Testis (tissue), 3 donors: ENCODE results near the gene MYBPHL. TPM values are rescaled to one million over a fixed set of nuclear protein-coding genes. Genes with fewer than 3 reads are reported as not detected.

Experiments used
- DNase-seq: peaks from one replicate; pipeline ENCODE4 v3.0.0-alpha.2; 2019
- H3K27ac ChIP-seq, 2 donors: fragments of 200-600 bp; sonication (generic); one replicate each; pipeline ENCODE4 v1.5.1; 2019
- H3K27me3 ChIP-seq: fragments of 200-600 bp; sonication (generic); one replicate; pipeline ENCODE4 v1.5.1; 2019
- H3K36me3 ChIP-seq: fragments of 200-600 bp; sonication (generic); one replicate; pipeline ENCODE4 v1.5.1; 2017; ENCODE audit warnings: low read depth; ENCODE audit errors: missing control alignments
- H3K4me1 ChIP-seq: fragments of 200-600 bp; sonication (generic); one replicate; pipeline ENCODE4 v1.5.1; 2019
- H3K4me3 ChIP-seq, 2 donors: fragments of 200-600 bp; sonication (generic); one replicate each; pipeline ENCODE4 v1.5.1; 2017 to 2019
- H3K9me3 ChIP-seq: fragments of 200-600 bp; sonication (generic); one replicate; pipeline ENCODE4 v1.5.1; 2017
- CTCF ChIP-seq, 3 experiments: fragments of 450-650 bp in 2 of 3; fragments of 200-600 bp in 1 of 3; sonication (generic) in 1 of 3; IDR thresholded peaks; one replicate each; pipeline ENCODE4 v1.5.1; 2016 to 2019; ENCODE audit warnings: antibody characterized with exemption in 3 of 3, mild to moderate bottlenecking in 2 of 3, moderate library complexity in 1 of 3
- POLR2A ChIP-seq: fragments of 450-650 bp; IDR thresholded peaks from one replicate; pipeline ENCODE4 v1.6.1; 2017; ENCODE audit warnings: antibody characterized with exemption, mild to moderate bottlenecking, moderate library complexity
- WGBS, 2 donors: methylation state at CpG; one replicate each; pipeline ENCODE4 v1.1.5; 2018; 5-methylcytosine and 5-hydroxymethylcytosine counted together
- intact Hi-C: fragments of 100-400 bp; cut with DNase I; formaldehyde crosslinking; loops from one replicate; pipeline ENCODE4 v1.15.1; 2023; ENCODE audit warnings: low total_unique reads
- polyA plus RNA-seq: library from polyadenylated mRNA; stranded (reverse); fragments of 350-450 nt; fragmentation: Illumina TruSeq; extraction: RNeasy Lipid Tissue Mini Kit (QIAGEN cat#74804); gene quantifications from one replicate; pipeline ENCODE4 v1.2.3, GENCODE V29; 2014; ENCODE audit warnings: low read depth, low replicate concordance; ENCODE audit not compliant: insufficient read depth
- total RNA-seq, 2 donors: library from RNA; depleted of rRNA; stranded (reverse); fragments of >200 nt; gene quantifications; one replicate each; pipeline ENCODE4 v1.2.3, GENCODE V29; 2016

Gene MYBPHL
- total and polyA plus RNA-seq, 3 donors from 2014 or later: 0.99 to 1.5 TPM; not detected in 1

GRCh38 chr1:109259674-109260557, 46.9 kb downstream of the MYBPHL start:
- intact Hi-C loops: loop anchor here (5.0 kb wide), 1 partner anchor 142 kb away; no protein-coding TSS in a partner anchor
- H3K9me3 ChIP-seq: no peaks in the 10 kb centered on the region
- 76 to 85% methylated on average over 7 of the region's 7 CpGs for WGBS, 2 donors

GRCh38 chr1:109258481-109259466, 48.0 kb downstream of the MYBPHL start:
- peak; percentile 60 for DNase-seq
- no peaks in the 10 kb centered on the region for H3K9me3 ChIP-seq
- H3K36me3 ChIP-seq: no peaks in the 10 kb centered on the region
- H3K4me1 ChIP-seq: peaks cover 40% of the 10 kb centered on the region
- H3K27ac ChIP-seq: no peak overlapping the region
- peak overlapping the region in 1 of 2 donors; percentile 29 for H3K4me3 ChIP-seq
- no peak for TF ChIP-seq CTCF (IDR thresholded peaks at IDR 0.05)
- no peak for TF ChIP-seq POLR2A
- H3K27me3 ChIP-seq: no peaks in the 10 kb centered on the region
- intact Hi-C loops: no loop called here
- 58 to 84% methylated on average over 26 to 68 of the region's 69 CpGs for WGBS, 2 donors

More at GRCh38 chr1:109259674-109260557, 46.9 kb downstream of the MYBPHL start:
- H3K27ac ChIP-seq: no peak overlapping the region
- H3K4me1 ChIP-seq: peaks cover 29% of the 10 kb centered on the region
- DNase-seq: no peak
- no peaks in the 10 kb centered on the region for H3K27me3 ChIP-seq
- no peak for TF ChIP-seq POLR2A
- TF ChIP-seq CTCF (IDR thresholded peaks at IDR 0.05): no peak
- no peaks in the 10 kb centered on the region for H3K36me3 ChIP-seq
- no peak overlapping the region for H3K4me3 ChIP-seq

GRCh38 chr1:109257682-109258421, 49.0 kb downstream of the MYBPHL start:
- H3K27ac ChIP-seq: no peak overlapping the region

More at GRCh38 chr1:109257682-109258421, 49.0 kb downstream of the MYBPHL start:
- no peaks in the 10 kb centered on the region for H3K27me3 ChIP-seq
- intact Hi-C loops: no loop called here
- no peak for TF ChIP-seq POLR2A
- no peak for TF ChIP-seq CTCF (IDR thresholded peaks at IDR 0.05)
- WGBS, 2 donors: 71 to 81% methylated on average over 11 to 15 of the region's 15 CpGs
- H3K4me1 ChIP-seq: peaks cover 43% of the 10 kb centered on the region
- H3K9me3 ChIP-seq: no peaks in the 10 kb centered on the region
- no peak for DNase-seq
- no peaks in the 10 kb centered on the region for H3K36me3 ChIP-seq
- no peak overlapping the region for H3K4me3 ChIP-seq
